Heart left ventricle (tissue), 13 donors: Measurements from ENCODE around the gene CCDC47.

ENCODE experiments used
- CTCF ChIP-seq, 12 donors: fragments of 200-600 bp; sonication (generic) in 4 of 12; IDR thresholded peaks; one replicate each; pipeline versions ENCODE4 v1.5.0 to v1.8.0; 2018 to 2022; ENCODE audit warnings: antibody characterized with exemption in 12 of 12, mild to moderate bottlenecking in 5 of 12
- POLR2A ChIP-seq, 2 donors: fragments of 450-650 bp; IDR thresholded peaks; one replicate each; pipeline ENCODE4 v1.6.1; 2017; ENCODE audit warnings: antibody characterized with exemption in 2 of 2, mild to moderate bottlenecking in 2 of 2, moderate library complexity in 2 of 2
- donor health status: ischemic (EF 13 %, LVEDD 7.1; RV severe dilation, severe dysfunction).
- donor health status: DM: no; HTN: yes; CAD: no.
- donor health status: DM: no; HTN: no; CAD: no.
- donor health status: ischemic (EF 25% LVEDD 6.9; RV normal size, moderate dysfunction).
- donor health status: ischemic (EF 25% LVEDD 5.7; RV mildly dilated, moderate dysfunction).
- donor health status: ischemic (EF 35%, LVEDD 5.7; RV mildly dilated, moderate dysfunction).
- donor health status: nonischemic (EF 11% LVEDD 7.7; RV severe dilation, severe dysfunction).
- donor health status: DM: yes; HTN: yes; CAD: no.
- donor health status: PGD.
- donor health status: ischemic (EF 29% LVEDD 5.4; RV normal size, mild dysfunction).
- donor health status: nonischemic (EF 23%, LVEDD 6.1; RV moderate dilation, normal function).

GRCh38 chr17:63774969-63775265, 1.5 kb upstream of the CCDC47 start:
- TF ChIP-seq CTCF (IDR thresholded peaks at IDR 0.05), result no peak
- TF ChIP-seq POLR2A (IDR thresholded peaks at IDR 0.05), result no peak
